GM23248 (cell line): Measurements from ENCODE around the gene ADAM12.

Experiments
- EZH2 ChIP-seq: fragments of 200-600 bp; sonication (generic); IDR thresholded peaks from 2 replicates; pipeline ENCODE4 v1.6.1; 2018; ENCODE audit warnings: antibody characterized with exemption, mild to moderate bottlenecking; ENCODE audit not compliant: insufficient read depth, poor library complexity, severe bottlenecking
- EZH2phosphoT487 ChIP-seq: fragments of 200-600 bp; sonication (generic); IDR thresholded peaks from 2 replicates; pipeline ENCODE4 v1.6.1; 2018; ENCODE audit warnings: antibody characterized with exemption, moderate library complexity, mild to moderate bottlenecking, low read depth; ENCODE audit not compliant: insufficient read depth

- TF ChIP-seq EZH2 (no peak), EZH2phosphoT487 (no peak)
Observed at GRCh38 chr10:126118476-126118875, 269.8 kb downstream of the ADAM12 start.
